HTERT RPE-1 (cell line): ENCODE data around the gene EEPD1.
"Not testable (repeated sequence)": the region's sequence is repeated elsewhere in the genome, so short reads cannot be mapped to it uniquely, and the experiment has no call there.

Experiments
- in situ Hi-C: fragments of 300-500 bp; cut with MboI; formaldehyde crosslinking; loops from 4 replicates; pipeline ENCODE4 v1.14.3; 2020; ENCODE audit warnings: low sequenced_read_pairs

EEPD1 gene

GRCh38 chr7:36152756-36153570 lies at the start of gene EEPD1:
TSS of gene EEPD1 (plus strand) at chr7:36153254. CDS start at chr7:36154325, 1,071 bp downstream.
- in situ Hi-C loops, result no loop called here

DNA sequence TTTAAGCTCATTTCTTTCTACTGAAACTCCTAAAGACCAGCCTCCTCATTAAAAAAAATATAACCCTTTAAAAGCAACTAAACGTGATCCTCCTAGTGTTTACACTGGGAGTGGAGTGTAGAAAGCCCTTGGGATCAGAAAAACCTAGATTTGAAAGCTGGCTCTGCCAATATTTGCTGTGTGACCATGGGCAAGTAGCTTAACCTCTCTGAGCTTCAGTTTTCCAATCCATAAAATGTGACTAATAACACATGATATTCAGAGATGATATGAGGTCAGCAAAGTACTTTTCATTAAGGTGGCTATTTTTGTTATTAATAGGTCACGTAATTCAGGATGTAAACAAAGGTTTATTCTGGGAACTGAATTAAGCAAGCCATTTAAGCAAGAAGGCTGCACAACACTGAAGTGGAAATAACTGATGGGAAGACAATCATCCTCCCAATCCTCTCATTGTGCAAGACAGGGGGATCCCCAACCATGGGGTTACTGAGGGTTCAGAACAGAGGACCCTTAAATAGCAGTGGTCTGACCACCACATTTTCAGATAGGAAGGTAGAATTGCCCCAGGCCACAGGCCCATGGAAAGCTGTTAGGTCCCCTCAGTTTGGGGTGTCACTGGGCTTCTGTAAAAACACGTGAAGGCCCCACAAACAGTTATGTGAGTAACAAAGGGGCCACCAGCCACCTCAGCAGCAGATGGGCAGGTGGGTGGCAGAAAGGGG lies 49.1 kb upstream of the EEPD1 start:
- in situ Hi-C loops, result no loop called here

DNA sequence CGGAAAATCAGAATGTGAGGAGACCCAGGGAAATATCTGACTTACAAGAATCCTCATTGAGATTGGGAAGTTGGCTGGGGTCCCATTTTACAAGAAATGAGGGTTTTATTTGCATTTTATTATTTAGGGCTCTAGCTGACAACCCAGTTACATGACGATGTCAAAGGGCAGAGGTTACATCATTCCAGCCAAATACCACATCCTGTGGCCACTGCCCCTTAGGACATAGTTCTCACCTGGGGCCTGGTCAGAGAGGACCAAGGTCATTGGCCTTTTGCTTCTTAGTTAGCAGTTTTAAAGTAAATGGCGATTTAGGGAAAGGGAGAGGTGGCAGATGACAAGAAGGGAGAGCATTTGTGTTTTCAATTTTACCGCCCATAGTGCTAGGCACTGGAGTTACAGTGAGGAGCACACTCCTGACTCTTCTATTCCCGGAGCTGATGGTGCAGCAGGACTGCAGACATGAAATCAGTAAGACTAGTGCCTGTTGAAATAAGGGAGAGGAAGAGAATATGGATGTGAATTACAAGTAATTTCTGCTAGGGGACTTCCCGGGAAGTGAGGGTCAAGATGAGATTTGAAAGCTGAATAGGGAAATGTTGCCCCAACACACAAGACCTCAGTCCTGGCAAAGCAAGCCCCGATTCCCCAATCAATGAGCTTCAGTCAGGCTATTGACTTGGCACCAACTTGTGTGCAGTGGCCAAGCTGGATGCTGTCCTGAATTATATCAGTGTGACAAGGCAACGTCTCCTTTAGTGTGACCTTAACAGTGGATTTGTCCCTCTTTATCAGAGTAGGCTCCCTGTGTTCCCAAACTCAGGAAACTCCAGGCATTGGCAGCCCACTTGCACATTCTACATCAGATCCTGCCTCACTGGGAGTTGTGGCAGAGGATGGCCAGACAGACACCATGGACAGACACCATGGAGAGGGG lies 45.8 kb upstream of the EEPD1 start:
- in situ Hi-C loops, result not testable (repeated sequence)

- in situ Hi-C loops, result no loop called here
Measured at GRCh38 chr7:36107926-36108631, 45.0 kb upstream of the EEPD1 start.

DNA sequence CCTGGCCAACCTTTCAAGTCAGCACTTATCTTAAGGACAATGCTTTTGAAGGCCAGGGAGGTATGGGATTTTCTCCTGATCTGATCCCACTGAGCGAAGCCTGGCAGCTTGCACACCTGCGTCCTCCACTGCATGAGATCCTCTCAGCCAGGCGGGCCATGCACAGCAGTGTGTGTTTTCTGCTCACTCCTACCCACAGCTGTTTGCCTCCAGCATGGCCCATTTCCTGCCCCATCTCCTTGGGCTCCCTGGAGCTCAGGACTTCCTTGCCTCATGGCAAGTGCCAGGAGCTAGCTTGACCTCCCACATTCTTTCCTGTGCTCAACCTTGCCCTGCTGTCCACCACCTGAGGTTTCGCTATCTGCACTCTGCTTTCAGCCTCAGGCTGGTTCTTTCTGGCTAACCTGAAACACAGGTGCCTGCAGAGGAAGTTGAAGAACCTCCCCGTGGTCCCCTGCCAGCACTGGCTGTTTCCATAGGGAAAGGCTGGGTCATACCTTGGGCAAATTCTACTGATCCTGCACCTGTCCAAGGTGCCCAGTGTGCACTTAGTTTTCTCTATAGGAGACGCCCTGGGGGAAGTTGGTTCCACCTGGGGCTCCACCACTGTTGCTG lies 43.9 kb upstream of the EEPD1 start:
- in situ Hi-C loops, result no loop called here

GRCh38 chr7:36110584-36110983 lies 42.5 kb upstream of the EEPD1 start:
- in situ Hi-C loops, result no loop called here

GRCh38 chr7:36112969-36113368 lies 40.1 kb upstream of the EEPD1 start:
- in situ Hi-C loops, result no loop called here

DNA sequence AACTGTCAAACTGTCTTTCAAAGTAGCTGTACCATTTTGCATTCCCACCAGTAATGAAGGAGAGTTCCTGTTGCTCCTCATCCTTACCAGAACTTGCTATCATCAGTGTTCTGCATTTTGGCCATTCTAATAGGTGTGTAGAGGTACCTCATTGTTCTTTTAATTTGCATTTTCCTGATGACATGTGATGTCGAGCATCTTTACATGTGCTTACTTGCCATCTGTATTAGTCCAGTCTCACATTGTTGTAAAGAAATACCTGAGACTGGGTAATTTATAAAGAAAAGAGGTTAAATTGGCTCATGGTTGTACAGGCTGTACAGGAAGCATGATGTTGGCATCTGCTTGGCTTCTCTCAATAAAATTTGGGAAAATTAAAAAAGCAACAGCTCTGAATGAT lies 38.7 kb upstream of the EEPD1 start:
- in situ Hi-C loops, result no loop called here

GRCh38 chr7:36115448-36116321 lies 37.4 kb upstream of the EEPD1 start:
- in situ Hi-C loops, result no loop called here

GRCh38 chr7:36116347-36117202 lies 36.5 kb upstream of the EEPD1 start:
- in situ Hi-C loops, result no loop called here

DNA sequence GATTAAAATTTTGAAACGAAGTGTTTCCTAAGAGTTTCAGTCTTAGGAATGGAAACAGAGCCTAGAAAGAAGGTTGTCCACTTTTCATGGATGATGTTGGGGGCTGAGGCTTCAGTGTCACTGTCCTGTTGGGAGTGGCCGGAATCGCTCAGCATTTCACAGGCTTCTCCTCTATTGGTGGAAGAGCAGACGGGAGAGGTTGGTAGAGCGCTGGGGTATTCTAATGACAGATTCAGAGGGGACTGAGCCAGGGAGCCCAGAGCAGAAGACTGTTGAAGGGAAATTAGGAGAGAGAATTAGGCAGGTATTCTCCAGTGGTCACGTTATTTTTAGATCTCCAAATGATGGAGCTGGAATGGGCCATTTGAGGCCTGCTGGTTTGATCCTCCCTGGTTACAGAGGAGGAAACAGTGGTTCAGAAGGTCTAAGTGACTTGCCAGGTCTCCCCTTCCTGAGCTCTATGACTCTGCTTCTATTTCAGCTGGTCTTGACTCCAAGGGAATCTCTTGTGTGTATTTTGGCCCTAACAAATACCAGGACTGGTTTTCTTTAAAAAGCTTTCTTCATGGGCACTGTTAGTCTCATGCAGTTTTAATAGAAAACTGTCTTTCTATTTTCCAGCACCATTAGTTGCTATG lies 35.7 kb upstream of the EEPD1 start:
- in situ Hi-C loops, result no loop called here

DNA sequence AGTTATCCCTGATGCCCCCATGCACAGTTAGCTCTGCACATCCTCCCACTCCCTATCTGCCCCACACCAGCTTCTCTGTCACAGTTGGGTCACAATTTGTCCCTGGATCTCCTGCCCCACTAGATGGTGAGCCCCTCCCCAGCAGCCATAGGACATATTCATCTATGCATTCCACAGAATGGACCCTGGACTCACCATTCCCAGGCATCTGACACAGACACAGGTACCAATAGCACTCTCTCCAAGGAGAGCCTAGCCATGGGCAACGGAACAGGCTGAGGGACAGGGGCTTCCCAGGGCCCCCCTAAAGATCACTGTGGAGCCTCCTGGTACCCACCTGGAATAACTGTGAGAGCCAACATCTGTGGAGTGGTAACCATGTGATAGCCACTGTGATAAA lies 34.7 kb upstream of the EEPD1 start:
- in situ Hi-C loops, result no loop called here

DNA sequence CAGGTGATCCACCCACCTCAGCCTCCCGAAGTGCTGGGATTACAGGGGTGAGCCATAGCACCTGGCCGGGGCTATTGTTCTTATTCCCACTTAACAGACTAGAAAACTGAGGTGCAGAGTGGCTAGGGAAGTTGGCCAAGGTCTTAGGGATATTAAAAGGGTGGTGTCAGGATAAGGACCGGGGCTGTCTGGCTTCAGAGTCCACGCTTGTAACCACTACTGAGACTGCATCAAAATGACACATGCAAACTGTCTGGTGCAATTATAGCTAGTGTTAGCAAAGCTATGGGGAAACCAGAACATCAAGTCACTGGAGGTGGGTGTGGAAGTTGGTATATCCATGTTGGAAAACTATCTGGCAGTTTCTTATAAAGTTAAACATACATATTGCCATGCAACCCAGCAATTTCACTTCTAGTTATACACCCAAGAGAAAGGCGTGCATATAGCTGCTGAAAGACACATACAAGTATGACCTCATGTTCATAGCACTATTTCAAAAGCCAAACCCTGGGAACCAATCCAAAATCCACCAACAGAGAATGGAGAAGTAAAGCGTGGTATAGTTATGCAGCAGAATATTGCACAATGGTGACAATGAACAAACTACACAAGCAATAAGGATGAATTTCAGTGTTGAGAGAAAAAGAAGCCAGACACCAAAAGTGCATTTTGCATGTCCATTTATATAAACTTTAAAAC lies 33.9 kb upstream of the EEPD1 start:
- in situ Hi-C loops, result no loop called here

DNA sequence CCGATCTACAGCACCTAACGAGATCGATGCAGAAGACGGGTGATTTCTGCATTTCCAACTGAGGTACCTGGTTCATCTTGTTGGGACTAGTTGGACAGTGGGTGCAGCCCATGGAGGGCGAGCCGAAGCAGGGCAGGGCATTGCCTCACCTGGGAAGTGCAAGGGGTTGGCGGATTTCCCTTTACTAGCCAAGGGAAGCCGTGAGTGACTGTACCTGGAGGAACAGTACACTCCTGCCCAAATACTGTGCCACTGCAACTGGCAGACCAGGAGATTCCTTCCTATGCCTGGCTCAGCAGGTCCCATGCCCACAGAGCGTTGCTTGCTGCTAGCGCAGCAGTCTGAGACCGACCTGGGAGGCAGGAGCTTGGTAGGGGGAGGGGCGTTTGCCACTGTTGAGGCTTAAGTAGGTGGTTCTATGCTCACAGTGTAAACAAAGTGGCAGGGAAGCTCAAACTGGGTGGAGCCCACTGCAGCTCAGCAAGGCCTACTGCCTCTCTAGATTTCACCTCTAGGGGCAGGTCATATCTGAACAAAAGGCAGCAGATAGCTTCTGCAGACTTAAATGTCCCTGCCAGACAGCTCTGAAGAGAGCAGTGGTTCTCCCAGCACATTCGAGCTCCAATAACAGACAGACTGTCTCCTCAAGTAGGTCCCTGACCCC lies 32.9 kb upstream of the EEPD1 start:
- in situ Hi-C loops, result not testable (repeated sequence)

- in situ Hi-C loops, result not testable (repeated sequence)
Measured at GRCh38 chr7:36125630-36126029, 27.4 kb upstream of the EEPD1 start.

DNA sequence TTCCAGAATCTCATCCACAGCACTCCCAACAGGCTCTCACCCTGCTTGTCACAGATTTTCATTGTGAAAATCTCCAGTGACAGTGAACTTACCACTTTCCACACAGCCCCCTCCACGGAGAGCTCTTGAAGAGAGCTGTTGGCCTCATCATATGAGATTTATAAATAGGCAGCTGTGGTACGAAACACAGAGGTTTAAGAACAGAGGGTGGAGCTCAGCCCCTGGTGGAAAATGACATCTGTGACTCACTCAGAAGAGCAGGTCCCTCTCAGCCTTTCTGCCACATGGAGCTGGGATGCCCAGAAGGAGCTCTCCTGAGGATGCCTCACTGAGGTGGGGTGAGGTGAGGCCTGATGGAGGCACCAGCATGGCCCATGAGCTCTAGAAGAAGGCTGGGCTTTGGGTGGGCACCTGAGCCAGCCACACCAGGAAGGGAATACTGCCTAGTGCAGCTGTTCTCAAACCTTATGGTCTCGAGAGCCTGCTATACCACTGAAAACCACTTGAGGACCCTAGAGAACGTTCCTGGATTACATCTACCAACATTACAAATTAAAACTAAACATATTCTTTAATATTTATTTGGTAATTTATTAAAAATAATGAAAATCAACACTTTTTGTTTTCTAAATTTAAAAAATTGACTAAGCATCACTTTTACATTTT lies 25.8 kb upstream of the EEPD1 start:
- in situ Hi-C loops, result no loop called here
